Lower leg skin (tissue), 3 donors: Measurements from ENCODE around the gene EDA.
"Not testable (repeated sequence)": the region's sequence is repeated elsewhere in the genome, so short reads cannot be mapped to it uniquely, and the experiment has no call there.

Source experiments
- CTCF ChIP-seq, 3 donors: fragments of 450-650 bp; IDR thresholded peaks; one replicate each; pipeline ENCODE4 v1.5.1; 2016; ENCODE audit warnings: antibody characterized with exemption in 3 of 3, mild to moderate bottlenecking in 3 of 3, moderate library complexity in 2 of 3
- POLR2A ChIP-seq, 2 donors: fragments of 450-650 bp; IDR thresholded peaks; one replicate each; pipeline ENCODE4 v1.6.1; 2016 to 2017; ENCODE audit warnings: antibody characterized with exemption in 2 of 2, mild to moderate bottlenecking in 1 of 2, moderate library complexity in 1 of 2

- TF ChIP-seq CTCF, POLR2A (IDR thresholded peaks at IDR 0.05): not testable (repeated sequence)
These were observed 244.1 kb downstream of the EDA start for GRCh38 chrX:69859999-69860398.
